Stimulated activated CD4-positive, alpha-beta T cell treated with anti-CD3 and anti-CD28 coated beads, Interleukin-2, amount 100 ng/mL, for 4 hours (primary cell): Measurements from ENCODE around the gene MUC2.

Source experiments
- DNase-seq: peaks from one replicate; pipeline ENCODE4 v3.0.0-alpha.2; 2020; ENCODE audit warnings: low read depth

The MUC2 gene

DNA sequence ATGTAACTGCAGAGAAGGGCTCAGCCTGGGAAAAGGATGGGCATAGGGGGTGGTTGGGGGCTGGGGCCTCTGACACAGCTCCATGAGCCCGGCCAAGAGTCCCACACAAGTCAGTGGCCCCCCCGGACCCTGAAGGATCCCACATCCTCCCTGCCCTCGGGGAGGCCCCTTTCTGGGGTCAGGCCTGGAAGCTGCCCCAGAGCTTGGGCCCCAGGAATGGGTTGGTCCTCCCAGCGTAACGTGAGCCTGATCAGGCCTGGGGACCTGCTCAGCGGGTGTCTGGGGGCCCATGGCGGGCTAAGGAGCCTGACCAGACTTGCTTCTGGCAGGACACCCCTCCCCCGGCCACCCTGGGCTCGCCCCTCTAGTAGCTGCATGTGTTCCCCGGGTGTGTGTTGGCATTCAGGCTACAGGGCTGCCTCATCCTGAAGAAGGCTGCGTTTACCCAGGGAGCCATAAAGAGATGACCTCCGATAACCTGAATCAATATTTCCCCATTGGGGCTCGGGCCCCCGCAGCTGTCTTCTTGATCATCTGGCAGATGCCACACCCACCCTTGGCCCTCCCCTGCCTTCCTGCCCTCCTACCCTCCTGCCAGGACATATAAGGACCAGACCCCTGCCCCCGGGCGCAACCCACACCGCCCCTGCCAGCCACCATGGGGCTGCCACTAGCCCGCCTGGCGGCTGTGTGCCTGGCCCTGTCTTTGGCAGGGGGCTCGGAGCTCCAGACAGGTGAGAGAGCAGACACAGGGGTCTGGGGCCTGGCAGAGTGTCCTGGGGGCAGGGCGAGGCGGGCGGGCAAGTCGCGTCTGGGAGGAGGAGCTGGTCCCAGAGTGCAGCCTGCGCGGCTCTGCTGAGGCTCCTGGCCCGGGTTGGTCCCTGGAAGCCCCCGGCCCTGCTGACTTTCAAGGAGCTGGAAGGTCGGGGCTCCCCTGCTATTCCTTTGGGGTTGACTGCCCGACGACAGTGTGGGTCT, at the start of gene MUC2:
Gene MUC2 (plus strand): TSS at position 631 of the 978 bp plus-strand sequence.
- DNase-seq = no peak

DNA sequence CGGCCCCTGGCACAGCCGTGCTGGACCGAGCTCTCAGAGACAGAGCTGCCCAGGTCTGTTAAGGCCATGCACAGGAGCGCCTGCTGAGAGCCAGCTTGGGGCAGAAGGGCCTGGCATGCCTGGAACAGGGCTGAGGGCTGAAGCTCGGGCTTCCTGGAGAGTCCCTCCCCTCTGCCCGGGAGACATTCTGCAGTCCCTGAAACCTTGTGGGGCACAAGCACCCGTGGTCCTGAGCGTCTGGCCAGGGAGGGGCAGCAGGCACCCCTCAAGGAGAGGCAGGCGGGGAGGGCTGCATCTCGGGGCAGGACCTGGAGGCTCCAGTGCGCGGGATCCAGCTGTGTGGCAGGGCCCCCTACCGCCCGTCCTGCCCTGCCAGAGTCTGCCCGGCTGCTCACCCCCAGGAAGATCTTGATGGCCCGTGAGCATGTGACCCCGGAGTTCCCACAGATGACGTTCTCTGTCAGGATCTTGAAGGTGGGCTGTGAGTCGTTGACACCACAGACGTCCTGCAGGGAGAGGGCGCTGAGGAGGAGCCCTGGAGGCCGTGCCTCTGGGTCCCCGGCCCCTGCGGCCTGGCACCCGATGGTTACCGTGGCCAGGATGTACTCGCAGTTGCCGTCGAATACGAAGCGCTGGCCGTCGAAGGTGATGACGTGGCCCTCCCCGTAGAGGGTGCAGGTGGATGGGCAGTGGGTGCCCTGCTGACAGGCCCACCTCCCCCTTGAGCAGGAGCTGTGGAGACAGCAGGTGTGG, 49.1 kb upstream of the MUC2 start:
- no peak for DNase-seq

DNA sequence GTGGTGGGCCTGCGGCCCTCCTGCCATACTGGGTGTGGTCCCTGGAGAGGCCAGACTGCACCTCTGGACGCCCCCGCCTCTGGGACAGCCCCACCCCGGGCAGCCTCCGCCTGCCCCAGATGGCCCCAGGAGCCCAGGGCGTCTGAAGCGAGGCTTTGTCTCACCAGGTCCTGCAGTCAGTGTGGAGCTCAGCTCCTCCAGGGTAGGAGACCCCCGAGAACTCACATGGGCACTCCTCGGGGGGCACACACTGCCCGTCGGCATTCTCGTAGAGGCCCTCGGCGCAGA, 48.6 kb upstream of the MUC2 start:
- no peak for DNase-seq

DNA sequence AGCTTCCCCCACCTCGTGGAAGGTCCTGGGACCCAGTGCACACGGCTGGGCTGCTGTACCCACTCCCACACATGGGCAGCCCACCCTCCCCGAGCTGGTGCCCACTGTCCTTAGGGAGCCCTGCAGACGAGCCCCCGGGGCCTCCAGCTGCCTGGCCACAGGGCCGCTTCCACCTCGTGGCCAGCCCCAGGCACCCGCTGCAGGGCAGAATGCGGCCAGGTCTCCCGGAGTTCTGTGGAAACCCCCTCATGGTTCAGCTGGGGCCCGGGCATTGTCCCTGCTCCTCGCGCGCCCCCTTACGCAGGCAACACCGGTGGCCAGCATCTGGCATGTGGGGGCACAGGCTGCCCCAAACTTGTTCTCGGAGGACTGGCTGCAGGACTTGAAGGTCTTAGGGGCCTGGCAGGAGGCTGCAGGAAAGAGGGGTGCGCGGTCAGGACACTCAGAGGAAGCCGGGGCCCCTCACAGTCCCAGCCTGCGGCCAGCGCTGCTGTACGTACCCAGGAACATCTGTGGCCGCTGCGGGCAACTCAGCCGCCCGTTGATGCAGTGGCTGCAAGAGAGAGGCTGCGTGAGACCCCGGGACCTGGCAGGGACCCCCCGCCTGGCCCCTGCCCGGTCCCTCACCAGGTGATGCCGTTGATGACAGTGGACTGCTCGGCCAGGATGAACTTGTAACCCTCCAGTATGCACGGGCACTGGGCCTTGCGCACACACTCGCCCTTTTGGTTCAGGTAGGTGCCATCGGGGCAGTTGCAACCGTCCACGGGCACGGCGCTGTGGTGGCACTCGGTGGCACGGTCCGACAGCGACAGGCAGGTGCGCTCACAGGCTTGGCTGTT, 47.8 kb upstream of the MUC2 start:
- no peak for DNase-seq

DNA sequence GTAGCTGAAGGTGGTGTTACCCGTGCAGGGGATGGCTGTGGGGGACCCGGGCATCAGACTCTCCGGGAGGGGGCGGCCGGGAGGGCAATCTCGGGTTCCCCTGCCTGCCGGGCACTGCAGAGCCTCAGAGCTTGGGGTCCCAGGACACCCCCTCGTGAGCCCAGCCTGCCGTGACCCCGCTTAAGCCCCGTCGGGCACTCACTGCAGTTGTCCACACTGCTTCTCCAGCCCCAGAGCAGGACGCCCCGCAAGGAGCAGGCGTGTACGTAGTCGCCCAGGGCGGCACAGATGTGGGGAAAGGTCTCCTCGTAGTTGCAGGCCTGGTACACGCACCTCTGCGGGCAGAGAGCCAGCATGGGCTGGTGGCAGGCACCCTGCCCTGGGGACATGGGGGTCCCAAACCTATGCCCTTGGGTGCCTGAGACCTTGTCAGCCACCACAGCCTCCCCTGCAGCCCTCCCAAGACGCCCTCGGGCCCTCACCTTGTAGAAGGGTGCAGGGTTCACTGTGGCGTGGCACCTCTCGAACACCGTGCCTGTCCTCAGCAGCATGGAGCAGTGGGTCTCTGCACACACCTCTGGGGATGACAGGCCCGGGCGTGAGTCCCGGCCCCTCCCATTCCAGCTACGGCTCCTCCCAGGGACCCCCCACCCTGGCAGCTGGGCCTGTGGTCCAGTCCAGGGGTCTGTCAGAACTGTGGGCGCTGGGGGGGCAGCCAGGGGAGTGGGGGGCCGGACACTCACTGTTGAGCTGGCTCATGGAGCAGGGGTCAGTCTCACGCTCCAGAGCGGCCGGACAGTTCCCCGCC, 47.0 kb upstream of the MUC2 start:
- DNase-seq = no peak

DNA sequence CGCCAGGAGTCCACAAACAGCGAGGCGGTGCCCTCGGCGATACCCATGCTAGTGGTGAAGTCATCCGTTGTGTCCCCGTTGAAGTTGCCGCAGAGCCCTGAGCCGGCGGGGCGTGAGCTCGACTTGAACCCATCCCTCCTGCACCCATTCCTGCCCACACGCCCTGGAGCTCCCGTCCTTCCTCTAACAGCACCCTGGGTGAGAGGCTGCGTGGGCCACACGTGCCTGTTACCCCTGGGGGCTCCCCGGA, 46.5 kb upstream of the MUC2 start:
- DNase-seq = no peak

DNA sequence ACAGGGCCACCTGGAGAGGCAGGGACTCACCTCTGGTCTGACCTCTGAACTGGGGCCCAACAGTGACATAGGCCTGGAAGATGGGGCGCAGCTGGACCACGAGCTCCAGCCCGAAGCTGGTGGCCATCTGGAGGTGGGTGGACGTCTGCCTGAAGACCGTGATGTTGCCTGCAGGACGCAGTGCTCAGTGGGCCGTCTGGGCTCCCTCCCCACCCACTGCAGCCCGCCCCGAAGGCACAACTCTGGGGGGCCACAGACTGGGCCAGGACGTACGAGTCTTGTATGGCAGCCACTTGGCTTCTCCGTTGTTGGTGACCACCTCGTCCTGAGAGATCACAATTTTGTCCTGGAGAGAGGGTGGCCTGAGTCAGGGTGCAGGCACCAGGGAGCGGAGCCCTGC, 46.1 kb upstream of the MUC2 start:
- no peak for DNase-seq

DNA sequence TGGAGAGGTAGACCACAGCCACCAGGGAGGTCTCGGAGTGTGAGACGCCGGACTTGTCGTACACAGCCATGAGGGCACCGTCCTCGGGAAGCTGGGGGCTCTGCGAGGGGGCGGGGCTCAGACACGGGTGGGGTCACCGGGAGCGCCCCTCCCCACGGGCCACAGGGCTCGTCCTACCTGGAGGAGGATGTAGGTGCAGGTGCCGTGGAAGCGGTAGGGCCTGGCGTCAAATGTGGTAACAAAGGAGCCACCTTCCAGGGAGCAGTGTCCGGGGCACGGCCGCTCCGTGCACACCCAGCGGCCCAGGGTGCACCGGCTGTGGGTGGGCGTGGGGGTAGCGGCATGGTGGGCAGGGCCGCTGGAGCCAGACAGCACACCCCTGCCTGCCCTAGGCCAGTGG, 45.6 kb upstream of the MUC2 start:
- no peak for DNase-seq

DNA sequence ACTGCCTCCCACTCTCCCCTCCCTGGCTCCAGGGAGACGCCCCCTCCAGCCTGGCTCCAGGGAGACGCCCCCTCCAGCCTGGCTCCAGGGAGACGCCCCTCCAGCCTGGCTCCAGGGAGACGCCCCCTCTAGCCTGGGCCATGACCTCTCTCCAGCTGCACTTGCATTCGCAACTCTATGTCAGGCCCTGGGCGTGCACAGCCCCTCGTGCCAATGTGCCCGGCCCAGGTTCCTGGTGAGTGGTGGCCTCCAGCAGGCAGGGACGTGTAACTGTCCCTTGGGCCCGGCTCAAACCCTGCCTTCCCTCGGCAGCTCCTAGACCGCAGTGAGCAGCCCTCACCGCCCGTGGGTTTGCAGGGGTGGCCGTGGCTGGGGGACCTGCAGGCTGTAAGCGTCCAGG, 45.0 kb upstream of the MUC2 start:
- DNase-seq = no peak

DNA sequence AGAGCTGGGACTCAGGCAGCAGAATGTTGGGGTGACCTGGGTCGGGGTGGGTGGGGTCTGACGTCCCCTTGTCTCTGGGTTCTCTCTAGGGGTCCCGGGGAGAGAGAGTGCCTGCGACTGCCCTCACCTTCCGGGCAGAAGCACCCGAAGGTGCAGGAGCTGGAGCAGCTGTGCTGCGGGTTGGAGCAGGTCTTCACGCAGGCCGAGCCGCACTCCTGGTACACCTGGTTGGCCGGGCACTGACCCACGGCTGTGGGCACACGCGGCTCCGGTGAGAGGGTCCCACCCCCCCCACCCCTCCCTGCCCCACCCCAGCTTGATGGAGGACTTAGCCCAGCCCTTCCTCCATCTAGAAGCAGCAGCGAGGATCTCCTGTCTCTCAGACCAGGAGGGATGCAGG, 44.6 kb upstream of the MUC2 start:
- no peak for DNase-seq

DNA sequence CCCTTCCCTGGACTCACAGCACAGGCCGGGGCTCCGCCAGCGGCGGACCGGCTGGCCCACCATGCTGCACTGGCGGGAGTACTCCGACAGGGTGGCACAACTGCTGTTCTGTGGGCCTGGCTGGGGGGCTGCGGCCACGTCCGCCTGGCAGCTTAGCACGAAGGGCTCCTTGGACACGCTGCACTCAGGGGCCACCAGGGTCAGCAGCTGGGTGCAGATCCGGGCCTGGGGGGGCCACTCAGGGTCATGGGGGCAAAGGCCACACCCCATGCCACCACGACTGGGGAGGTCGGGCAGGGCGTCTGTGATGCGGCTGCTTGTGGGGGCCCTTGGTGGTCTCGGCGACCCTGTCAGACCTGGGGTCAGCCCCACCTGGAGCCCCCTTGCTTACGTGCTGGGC, 44.1 kb upstream of the MUC2 start:
- DNase-seq = no peak

DNA sequence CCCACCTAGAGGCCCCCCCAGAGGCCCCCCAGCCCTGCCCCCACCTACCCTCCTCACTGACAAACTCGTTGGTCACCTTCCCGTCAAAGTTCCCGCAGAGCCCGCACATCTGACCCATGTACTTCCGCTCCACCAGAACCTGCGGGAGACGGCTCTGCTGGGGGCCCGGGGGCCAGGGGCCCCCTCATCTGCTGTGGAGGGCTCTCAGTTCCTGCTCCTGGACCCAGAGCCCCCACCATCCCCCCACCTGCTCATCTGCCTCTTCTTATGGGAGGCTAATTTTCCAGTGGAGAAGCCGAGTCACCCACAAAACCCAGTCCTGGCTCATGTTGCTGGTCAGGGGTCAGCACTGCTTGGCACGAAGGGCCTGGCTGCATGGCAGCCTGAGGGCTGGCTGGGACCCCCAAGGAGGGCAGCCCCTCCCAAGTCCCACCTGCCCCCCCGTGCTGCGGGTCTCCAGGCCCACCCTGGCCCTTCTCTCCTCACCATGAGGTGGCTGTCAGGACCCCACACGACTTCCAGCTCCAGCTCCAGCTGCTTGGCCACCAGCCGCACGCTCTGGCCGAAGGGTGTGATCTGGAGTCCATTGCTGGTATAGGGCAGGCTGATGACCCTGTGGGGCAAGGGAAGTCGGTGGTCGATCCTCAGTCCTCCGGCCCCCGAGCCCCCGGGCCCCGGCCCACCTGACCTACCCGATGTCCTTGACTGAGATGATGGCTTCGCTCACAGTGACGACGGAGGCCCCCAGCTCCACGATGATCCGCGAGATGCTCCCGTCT, 43.4 kb upstream of the MUC2 start:
- DNase-seq = no peak

DNA sequence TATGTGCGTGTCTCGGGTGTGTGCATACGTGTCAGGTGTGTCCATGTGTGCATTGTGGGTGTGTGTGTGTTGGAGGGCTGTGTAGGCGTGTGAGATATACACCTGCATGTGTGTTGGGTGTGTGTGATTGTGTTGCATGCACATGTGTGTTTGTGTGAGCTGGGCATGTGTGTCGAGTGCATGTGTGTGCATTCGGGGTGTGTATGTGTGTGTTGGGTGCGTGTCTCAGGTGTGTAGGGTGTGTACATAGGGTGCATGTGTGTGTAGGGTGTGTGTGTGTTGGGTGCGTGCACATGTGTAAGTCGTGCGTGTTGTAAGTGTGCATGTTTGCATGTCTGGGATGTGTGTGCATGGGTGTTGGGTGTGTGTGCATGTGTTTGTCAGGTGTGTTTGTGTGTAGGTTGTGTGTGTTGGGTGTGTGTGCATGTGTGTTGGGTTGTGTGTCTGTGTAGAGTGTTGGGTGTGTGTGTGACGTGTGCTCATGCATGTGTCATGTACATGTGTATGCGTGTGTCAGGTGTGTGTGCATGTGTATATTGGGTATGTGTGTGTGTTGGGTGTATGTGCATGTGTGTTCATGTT, 42.3 kb upstream of the MUC2 start:
- no peak for DNase-seq

DNA sequence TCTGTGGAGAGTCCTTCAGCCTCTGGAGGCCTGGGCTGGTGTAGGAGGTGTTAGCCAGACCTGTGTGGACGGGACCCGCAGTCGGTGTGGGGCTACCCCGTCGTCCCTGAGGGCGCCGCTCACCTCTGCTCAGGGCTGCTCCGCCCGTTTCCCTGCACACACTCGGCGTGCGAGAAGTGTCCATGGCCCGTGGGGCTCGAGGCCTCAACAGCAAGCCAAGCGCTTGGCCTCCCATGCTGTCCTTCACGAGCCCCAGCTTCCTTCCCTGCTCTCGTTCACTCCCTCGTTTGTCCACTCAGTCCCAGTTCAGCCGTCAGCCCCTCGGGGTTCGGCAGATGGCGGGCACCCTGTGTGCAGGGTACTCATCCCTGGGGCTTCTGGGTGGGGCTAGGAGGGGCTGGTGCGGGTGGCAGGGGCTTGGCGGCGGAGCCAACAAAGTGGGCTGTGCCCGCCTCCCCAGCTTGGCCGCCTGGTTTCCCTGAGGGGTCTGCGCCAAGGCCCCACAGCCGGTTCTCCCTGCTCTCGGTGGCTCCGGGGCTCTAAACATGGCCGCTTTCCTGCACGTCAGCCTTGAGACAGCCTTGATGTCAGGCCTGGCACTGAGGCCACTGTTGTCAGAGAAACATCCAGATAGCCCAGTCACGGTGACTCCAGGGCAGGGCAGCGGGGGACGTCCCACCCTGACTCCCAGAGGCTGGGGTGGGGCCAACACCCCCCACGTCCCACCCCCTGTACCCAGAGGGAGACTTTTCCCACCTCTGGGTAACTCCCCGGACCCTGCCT, 41.5 kb upstream of the MUC2 start:
- no peak for DNase-seq

DNA sequence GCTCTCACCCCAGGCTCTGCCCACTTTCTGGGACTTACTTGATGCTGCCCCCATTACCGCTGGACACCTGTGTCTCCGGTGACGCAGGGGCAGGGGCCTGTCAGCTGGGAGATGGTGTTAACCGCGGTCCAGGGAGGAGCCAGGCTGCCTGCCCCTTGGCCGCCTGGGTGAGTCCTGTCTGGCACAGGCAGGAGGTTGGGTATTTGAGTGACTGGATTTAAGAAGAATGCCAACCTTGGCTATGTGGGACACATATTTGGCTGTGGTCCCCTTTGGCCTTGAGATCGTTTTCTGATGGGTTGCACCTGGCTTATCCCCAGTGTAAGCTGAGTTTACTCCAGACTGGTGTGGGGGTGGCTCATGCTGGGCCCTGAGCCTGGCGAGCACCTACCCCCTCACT, 40.7 kb upstream of the MUC2 start:
- DNase-seq = no peak

DNA sequence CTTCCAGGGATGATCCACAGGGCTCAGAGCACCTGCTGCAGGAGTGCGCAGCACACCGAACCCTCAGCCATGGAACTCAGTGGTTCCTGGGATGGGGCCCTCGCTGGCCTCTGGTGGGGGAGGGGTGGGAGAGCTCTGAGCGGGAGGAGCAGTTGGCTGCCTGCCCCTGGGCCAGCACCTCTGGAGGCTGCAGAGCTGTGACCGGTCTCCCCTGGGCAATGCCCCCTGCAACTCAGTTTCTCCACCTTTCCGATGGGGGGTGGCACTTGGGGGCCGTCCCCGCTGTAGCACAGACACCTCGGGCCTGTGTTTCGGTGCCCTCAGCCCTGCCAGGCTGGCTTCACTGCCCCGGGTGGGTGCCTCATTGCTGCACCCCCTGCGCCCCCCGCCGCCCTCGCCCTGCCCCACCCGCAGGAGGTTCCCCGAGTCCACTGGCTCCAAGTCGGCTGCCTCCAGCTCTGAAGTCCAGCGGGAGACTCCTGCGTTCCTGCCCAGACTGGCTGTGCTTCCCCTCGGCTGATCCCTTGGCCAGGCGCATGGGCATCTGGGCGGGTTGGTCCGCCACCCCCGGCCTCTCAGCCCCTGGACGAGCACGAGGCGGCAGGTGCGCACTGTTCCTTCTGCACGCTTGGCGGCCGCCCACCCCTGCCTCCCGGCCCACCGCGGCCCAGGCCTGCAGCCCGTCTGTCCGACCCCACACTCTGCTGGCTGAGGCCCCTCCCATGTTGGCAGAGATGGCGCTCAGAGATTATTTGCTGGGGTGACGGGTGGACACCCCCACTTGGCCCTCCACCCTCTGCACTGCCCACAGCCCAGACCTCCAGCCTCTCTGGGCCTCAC, 40.0 kb upstream of the MUC2 start:
- DNase-seq = no peak

DNA sequence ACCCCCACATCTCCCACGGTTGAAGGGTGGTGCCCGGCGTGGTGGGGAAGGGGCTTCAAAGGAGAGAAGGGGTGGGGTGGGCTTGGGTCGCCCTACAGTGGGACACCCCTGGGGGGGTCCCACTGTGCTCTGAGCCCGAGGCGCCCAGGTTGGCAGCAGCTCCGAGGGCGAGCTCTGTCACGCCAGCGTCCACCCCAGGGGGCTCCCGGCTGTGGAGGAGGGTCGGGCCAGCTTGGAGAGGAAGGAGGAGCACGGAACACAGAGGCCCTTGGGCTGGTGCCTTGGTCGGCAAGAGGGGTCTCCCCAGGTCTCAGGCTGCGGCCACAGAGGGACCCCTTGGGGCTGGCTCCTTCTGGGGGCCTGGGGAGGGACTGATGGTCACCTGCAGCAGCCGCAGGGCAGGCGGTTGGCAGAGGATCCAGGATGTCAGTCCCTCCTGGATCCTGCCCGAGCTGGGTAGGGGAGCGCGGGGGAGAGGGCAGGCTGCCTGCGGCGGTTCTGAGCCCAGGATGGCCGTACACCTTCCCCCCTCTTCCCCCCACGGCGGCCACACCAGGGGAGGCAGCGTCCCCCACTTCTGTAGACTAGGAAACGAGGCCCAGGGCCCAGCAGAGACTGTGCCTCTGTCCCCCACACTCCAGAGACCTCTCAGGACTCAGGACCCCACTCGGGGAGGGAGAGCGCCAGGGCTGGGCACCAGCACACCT, 38.9 kb upstream of the MUC2 start:
- DNase-seq = no peak

DNA sequence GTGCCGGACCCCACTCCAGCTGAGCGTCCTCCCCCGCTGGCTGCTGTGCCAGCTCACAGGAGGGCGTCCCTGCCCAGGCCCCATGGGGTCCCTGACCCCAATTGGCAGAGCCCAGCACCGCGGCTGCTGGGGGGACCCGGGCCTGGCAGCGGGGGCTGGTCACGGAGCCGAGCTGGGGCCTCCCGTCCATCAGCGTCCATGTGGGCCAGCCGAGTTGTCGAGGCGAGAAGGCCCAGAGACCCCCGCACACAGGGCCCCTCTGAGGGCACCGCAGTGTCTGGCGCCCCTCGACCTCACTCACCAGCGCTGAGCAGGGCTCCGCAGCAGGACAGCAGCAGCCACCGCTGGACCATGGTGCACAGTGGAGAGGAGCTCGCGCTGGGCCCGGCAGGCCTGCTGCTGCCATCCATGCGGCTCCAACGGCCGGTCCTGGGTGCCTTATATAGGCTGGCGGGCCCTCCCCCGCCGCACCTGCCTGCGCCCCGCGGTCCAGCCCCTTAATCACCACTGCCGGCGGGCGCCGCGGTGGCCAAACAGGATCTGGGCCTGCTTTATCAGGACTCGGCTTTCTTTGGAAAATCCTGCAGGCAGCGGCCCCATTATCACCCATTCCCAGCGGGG, 38.3 kb upstream of the MUC2 start, which contains the start of gene MUC6:
Gene MUC6 (minus strand): TSS at position 416 of the 621 bp plus-strand sequence. CDS start 63 bp downstream, at position 353.
- no peak for DNase-seq
